HEK293 (cell line): Measurements from ENCODE around the gene ATP6V0A4.

Experiments used
- CTCF ChIA-PET: fragments of 350-600 bp; formaldehyde crosslinking; extraction: SDS; loops from one replicate; lab custom pipeline; 2021; ENCODE audit warnings: antibody characterized with exemption; lab: Yijun Ruan, JAX
- POLR2A ChIA-PET: fragments of 300-600 bp; formaldehyde crosslinking; extraction: SDS; loops from one replicate; lab custom pipeline; 2020; ENCODE audit warnings: antibody characterized with exemption, inconsistent platforms; lab: Yijun Ruan, JAX
- H3K27ac ChIP-seq: fragments of 200-500 bp; sonication (Bioruptor generic); 2 replicates; pipeline ENCODE4 v1.5.1; 2014; ENCODE audit warnings: low read depth, low read length, control low read depth, inconsistent platforms; ENCODE audit errors: extremely low read depth
- H3K36me3 ChIP-seq, 2 experiments: fragments of 200-500 bp in 1 of 2; sonication (Bioruptor generic) in 1 of 2; 1 replicate in 1 of 2; 2 replicates in 1 of 2; pipeline ENCODE4 v1.5.1; 2014 to 2017; ENCODE audit warnings: inconsistent platforms in 2 of 2, low read length in 2 of 2; ENCODE audit not compliant: control insufficient read depth in 2 of 2, insufficient read depth in 1 of 2
- H3K4me1 ChIP-seq: fragments of 200-500 bp; sonication (Bioruptor generic); 2 replicates; pipeline ENCODE4 v1.5.1; 2014; ENCODE audit warnings: mild to moderate bottlenecking, low read length, inconsistent platforms; ENCODE audit not compliant: control insufficient read depth, insufficient read depth
- H3K4me3 ChIP-seq: 2 replicates; pipeline ENCODE4 v1.5.1; 2011; ENCODE audit warnings: low read depth, mild to moderate bottlenecking, control low read depth, low read length, moderate library complexity
- H3K9me3 ChIP-seq: fragments of 200-500 bp; sonication (Bioruptor generic); 2 replicates; pipeline ENCODE4 v1.5.1; 2014; ENCODE audit warnings: low read depth, low read length, inconsistent platforms; ENCODE audit not compliant: control insufficient read depth, insufficient read depth
- AEBP2 ChIP-seq: fragments of 450-650 bp; formaldehyde crosslinking; IDR thresholded peaks from 2 replicates; pipeline ENCODE4 v1.5.1; 2016; ENCODE audit warnings: missing biosample characterization, missing genetic modification characterization, borderline replicate concordance
- SCRT2 ChIP-seq: fragments of 450-650 bp; formaldehyde crosslinking; IDR thresholded peaks from 2 replicates; pipeline ENCODE4 v1.5.1; 2016; ENCODE audit warnings: missing biosample characterization, missing genetic modification characterization
- SP3 ChIP-seq: fragments of 450-650 bp; formaldehyde crosslinking; IDR thresholded peaks from 2 replicates; pipeline ENCODE4 v1.5.1; 2016; ENCODE audit warnings: missing biosample characterization, missing genetic modification characterization
- WT1 ChIP-seq: fragments of 450-650 bp; formaldehyde crosslinking; IDR thresholded peaks from 2 replicates; pipeline ENCODE4 v1.5.1; 2016; ENCODE audit warnings: missing biosample characterization, missing genetic modification characterization
- ZBTB1 ChIP-seq: fragments of 450-650 bp; formaldehyde crosslinking; IDR thresholded peaks from 2 replicates; pipeline ENCODE4 v1.5.1; 2016; ENCODE audit warnings: missing biosample characterization, missing genetic modification characterization
- ZEB2 ChIP-seq: fragments of 450-650 bp; formaldehyde crosslinking; IDR thresholded peaks from 2 replicates; pipeline ENCODE4 v1.5.1; 2016; ENCODE audit warnings: missing biosample characterization, missing genetic modification characterization
- ZNF114 ChIP-seq: fragments of 450-650 bp; formaldehyde crosslinking; IDR thresholded peaks from 2 replicates; pipeline ENCODE4 v1.5.0; 2017; ENCODE audit warnings: missing biosample characterization, missing genetic modification characterization
- ZNF121 ChIP-seq: fragments of 450-650 bp; formaldehyde crosslinking; IDR thresholded peaks from 2 replicates; pipeline ENCODE4 v1.5.1; 2016; ENCODE audit warnings: missing biosample characterization, missing genetic modification characterization
- ZNF140 ChIP-seq: fragments of 450-650 bp; formaldehyde crosslinking; IDR thresholded peaks from 2 replicates; pipeline ENCODE4 v1.5.1; 2016; ENCODE audit warnings: missing biosample characterization, missing genetic modification characterization
- ZNF155 ChIP-seq: fragments of 450-650 bp; formaldehyde crosslinking; IDR thresholded peaks from 2 replicates; pipeline ENCODE4 v1.5.1; 2016; ENCODE audit warnings: missing biosample characterization, missing genetic modification characterization
- ZNF248 ChIP-seq: fragments of 450-650 bp; formaldehyde crosslinking; IDR thresholded peaks from 2 replicates; pipeline ENCODE4 v1.5.1; 2017; ENCODE audit warnings: missing biosample characterization, missing genetic modification characterization
- ZNF26 ChIP-seq: fragments of 450-650 bp; formaldehyde crosslinking; IDR thresholded peaks from 2 replicates; pipeline ENCODE4 v1.5.1; 2016; ENCODE audit warnings: missing biosample characterization, missing genetic modification characterization
- ZNF416 ChIP-seq: fragments of 450-650 bp; formaldehyde crosslinking; IDR thresholded peaks from 2 replicates; pipeline ENCODE4 v1.5.1; 2016; ENCODE audit warnings: missing biosample characterization, missing genetic modification characterization
- ZNF560 ChIP-seq: fragments of 450-650 bp; formaldehyde crosslinking; IDR thresholded peaks from 2 replicates; pipeline ENCODE4 v1.5.1; 2017; ENCODE audit warnings: missing biosample characterization, missing genetic modification characterization, borderline replicate concordance
- ZNF626 ChIP-seq: fragments of 450-650 bp; sonication (Bioruptor Pico); formaldehyde crosslinking; IDR thresholded peaks from 2 replicates; pipeline ENCODE4 v1.5.1; 2018; ENCODE audit warnings: missing biosample characterization, missing genetic modification characterization, inconsistent platforms
- ZNF629 ChIP-seq: fragments of 450-650 bp; formaldehyde crosslinking; IDR thresholded peaks from 2 replicates; pipeline ENCODE4 v1.5.1; 2017; ENCODE audit warnings: missing biosample characterization, missing genetic modification characterization
- ZNF658 ChIP-seq: fragments of 450-650 bp; formaldehyde crosslinking; IDR thresholded peaks from 2 replicates; pipeline ENCODE4; 2016; ENCODE audit warnings: missing biosample characterization, missing genetic modification characterization
- ZNF664 ChIP-seq: fragments of 450-650 bp; formaldehyde crosslinking; IDR thresholded peaks from 2 replicates; pipeline ENCODE4 v1.5.1; 2016; ENCODE audit warnings: missing biosample characterization, missing genetic modification characterization
- ZNF777 ChIP-seq: fragments of 450-650 bp; formaldehyde crosslinking; IDR thresholded peaks from 2 replicates; pipeline ENCODE4 v1.5.1; 2017; ENCODE audit warnings: missing biosample characterization, missing genetic modification characterization, borderline replicate concordance
- TF ChIP-seq, protein P1 (sequence below): fragments of 450-650 bp; formaldehyde crosslinking; IDR thresholded peaks from 2 replicates; pipeline ENCODE4 v1.5.1; 2016; ENCODE audit warnings: missing biosample characterization, missing genetic modification characterization
- TF ChIP-seq, protein P2 (sequence below): fragments of 450-650 bp; formaldehyde crosslinking; IDR thresholded peaks from 2 replicates; pipeline ENCODE4 v1.5.1; 2017; ENCODE audit warnings: missing biosample characterization, missing genetic modification characterization

The ATP6V0A4 gene

GRCh38 chr7:138828302-138828701 lies 30.3 kb upstream of the ATP6V0A4 start:
- CTCF ChIA-PET = no interaction called here
- POLR2A ChIA-PET = no interaction called here
- TF ChIP-seq ZNF629 (tag by site-specific recombination) (no peak), WT1 (no peak), ZNF114 (tag by site-specific recombination) (no peak), ZNF416 (tag by site-specific recombination) (no peak), ZNF121 (tag by site-specific recombination) (no peak), ZNF777 (no peak), ZNF248 (tag by site-specific recombination) (no peak), ZNF140 (tag by site-specific recombination) (no peak), ZBTB1 (tag by site-specific recombination) (no peak)
- TF ChIP-seq, protein P1, sequence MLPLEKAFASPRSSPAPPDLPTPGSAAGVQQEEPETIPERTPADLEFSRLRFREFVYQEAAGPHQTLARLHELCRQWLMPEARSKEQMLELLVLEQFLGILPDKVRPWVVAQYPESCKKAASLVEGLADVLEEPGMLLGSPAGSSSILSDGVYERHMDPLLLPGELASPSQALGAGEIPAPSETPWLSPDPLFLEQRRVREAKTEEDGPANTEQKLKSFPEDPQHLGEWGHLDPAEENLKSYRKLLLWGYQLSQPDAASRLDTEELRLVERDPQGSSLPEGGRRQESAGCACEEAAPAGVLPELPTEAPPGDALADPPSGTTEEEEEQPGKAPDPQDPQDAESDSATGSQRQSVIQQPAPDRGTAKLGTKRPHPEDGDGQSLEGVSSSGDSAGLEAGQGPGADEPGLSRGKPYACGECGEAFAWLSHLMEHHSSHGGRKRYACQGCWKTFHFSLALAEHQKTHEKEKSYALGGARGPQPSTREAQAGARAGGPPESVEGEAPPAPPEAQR = no peak
- TF ChIP-seq, protein P2, sequence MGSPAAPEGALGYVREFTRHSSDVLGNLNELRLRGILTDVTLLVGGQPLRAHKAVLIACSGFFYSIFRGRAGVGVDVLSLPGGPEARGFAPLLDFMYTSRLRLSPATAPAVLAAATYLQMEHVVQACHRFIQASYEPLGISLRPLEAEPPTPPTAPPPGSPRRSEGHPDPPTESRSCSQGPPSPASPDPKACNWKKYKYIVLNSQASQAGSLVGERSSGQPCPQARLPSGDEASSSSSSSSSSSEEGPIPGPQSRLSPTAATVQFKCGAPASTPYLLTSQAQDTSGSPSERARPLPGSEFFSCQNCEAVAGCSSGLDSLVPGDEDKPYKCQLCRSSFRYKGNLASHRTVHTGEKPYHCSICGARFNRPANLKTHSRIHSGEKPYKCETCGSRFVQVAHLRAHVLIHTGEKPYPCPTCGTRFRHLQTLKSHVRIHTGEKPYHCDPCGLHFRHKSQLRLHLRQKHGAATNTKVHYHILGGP (tag by site-specific recombination) = no peak
- TF ChIP-seq, all 188 proteins: peak for 0

DNA sequence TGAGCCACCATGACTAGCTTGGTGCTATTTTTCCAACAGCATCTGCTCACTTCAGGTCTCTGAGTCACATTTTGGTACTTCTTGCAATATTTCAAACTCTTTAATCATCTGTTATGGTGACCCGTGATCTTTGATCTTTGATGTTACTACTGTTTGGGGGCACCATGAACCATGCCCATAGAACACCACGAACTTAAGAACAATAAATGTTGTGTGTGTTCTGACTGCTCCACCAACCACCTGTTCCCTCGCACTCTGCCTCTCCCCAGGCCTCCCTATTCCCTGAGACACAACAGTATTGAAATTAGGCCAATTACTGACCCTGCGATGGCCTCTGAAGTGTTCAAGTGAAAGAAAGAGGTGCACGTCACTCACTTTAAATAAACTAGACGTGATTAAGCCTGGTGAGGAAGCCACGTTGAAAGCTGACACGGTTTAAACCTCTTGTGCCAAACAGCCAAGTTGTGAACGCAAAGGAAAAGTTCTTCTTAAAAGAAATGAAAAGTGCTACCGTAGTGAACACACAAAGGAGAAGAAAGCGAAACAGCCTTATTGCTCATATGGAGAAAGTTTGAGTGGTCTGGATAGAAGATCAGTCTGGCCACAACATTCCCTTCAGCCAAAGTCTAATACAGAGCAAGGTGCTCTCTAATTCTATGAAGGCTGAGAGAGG lies 27.2 kb upstream of the ATP6V0A4 start:
- POLR2A ChIA-PET = no interaction called here
- H3K36me3 ChIP-seq = no peaks in the 10 kb centered on the region
- H3K9me3 ChIP-seq = no peaks in the 10 kb centered on the region
- 0 out of 2 replicates have a peak, but pooled peaks have one; percentile 26 for TF ChIP-seq SCRT2 (tag by site-specific recombination)
- no peak for TF ChIP-seq ZNF140 (tag by site-specific recombination)
- H3K4me1 ChIP-seq = no peaks in the 10 kb centered on the region
- no peak overlapping the region for H3K27ac ChIP-seq
- no peak overlapping the region for H3K4me3 ChIP-seq
- CTCF ChIA-PET = interaction anchor here (0.6 kb wide), 1 partner anchor 729 kb away, joined by 3 read pairs; no protein-coding TSS in a partner anchor

More at GRCh38 chr7:138828302-138828701, 30.3 kb upstream of the ATP6V0A4 start:
- Histone ChIP-seq H3K4me3 (no peak overlapping the region), H3K4me1 (no peaks in the 10 kb centered on the region), H3K9me3 (no peaks in the 10 kb centered on the region), H3K36me3 (no peaks in the 10 kb centered on the region), H3K27ac (no peak overlapping the region)

GRCh38 chr7:138822867-138823535 lies 25.0 kb upstream of the ATP6V0A4 start:
- H3K9me3 ChIP-seq = no peaks in the 10 kb centered on the region
- no peak overlapping the region for H3K27ac ChIP-seq
- H3K4me1 ChIP-seq = no peaks in the 10 kb centered on the region
- no peak overlapping the region for H3K4me3 ChIP-seq
- H3K36me3 ChIP-seq = no peaks in the 10 kb centered on the region
- ChIA-PET CTCF (interaction anchor here (0.7 kb wide), 1 partner anchor 909 kb away, joined by 3 read pairs; no protein-coding TSS in a partner anchor), POLR2A (no interaction called here)
- TF ChIP-seq ZNF140 (tag by site-specific recombination) = peak; percentile 39; the same call in 1 of the 2 replicates
- TF ChIP-seq ZNF626 (tag by site-specific recombination) = no peak
- peak; percentile 14; the same call in 1 of the 2 replicates for TF ChIP-seq ZNF629 (tag by site-specific recombination)
- no peak for TF ChIP-seq ZNF658 (tag by site-specific recombination)
- 0 out of 2 replicates have a peak, but pooled peaks have one; percentile 15 for TF ChIP-seq AEBP2 (tag by site-specific recombination)
- peak; percentile 12; the same call in 1 of the 2 replicates for TF ChIP-seq ZNF664 (tag by site-specific recombination)
- no peak for TF ChIP-seq ZEB2 (tag by site-specific recombination)
- TF ChIP-seq ZNF560 (tag by site-specific recombination) = peak; percentile 50; the same call in 1 of the 2 replicates
- no peak for TF ChIP-seq ZNF155
- no peak for TF ChIP-seq SP3
- TF ChIP-seq ZNF26 (tag by site-specific recombination) = no peak
